ENCODE data around the gene SLC7A1. TPM values are rescaled to one million over a fixed set of nuclear protein-coding genes. Genes with fewer than 3 reads are reported as not detected.
A peak's percentile ranks its signal among the peaks of the same experiment; 100 is the strongest.

SLC7A1 gene
- total RNA-seq, 1 donor from 2014 or later: 91.5 TPM

DNA sequence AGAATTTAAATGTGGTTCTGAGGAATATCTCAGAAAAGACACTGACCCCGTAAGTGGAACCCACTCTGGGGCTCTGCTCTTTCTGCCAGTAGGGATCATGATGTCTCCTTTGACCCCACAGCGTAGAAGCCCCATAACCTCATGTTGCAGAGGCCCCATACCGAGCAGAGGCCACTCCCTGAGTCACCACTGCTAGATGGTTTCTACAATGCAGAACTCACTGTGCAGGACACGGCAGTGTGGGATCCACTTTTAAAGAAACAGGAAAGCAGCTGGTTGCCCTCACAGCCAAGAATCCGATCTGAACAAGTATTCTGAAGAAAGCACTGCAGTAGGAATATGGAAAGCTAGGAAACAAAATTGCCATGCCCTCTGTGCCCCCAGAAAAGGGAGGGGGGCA, 4.2 kb downstream of the SLC7A1 start:
- DNase-seq (ENCODE audit: low read depth): no peak
- TF ChIP-seq CTCF (IDR thresholded peaks at IDR 0.05; ENCODE audit: insufficient read depth, low read length, poor library complexity, severe bottlenecking): no peak
- H3K4me3 ChIP-seq (ENCODE audit: low read depth, low read length): no peak overlapping the region
- no peaks in the 10 kb centered on the region for H3K27me3 ChIP-seq (ENCODE audit: control insufficient read depth, insufficient read depth, low read length)
- H3K36me3 ChIP-seq (ENCODE audit: control insufficient read depth, insufficient read depth, low read length): no peaks in the 10 kb centered on the region

DNA sequence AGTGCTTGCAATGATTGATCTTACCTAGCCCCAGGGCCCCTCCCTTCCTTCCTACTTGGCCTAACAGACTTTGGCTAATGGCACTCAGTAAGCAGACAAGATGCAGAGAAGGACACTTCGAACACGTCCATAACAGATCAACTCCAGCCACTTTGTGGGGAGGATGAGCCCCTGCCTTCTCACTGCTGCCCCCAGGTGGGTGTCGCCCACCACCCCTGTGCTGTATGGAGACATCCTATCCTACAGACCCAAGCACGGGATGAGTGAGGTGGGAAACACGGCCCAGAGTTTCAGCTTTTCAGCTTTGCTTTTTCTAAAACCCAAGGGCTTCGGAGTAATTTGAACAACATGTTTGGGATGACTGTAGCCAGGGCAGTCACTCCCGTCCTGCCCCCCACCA, 5.5 kb downstream of the SLC7A1 start:
- TF ChIP-seq CTCF (IDR thresholded peaks at IDR 0.05; ENCODE audit: insufficient read depth, low read length, poor library complexity, severe bottlenecking): peak; percentile 38
- DNase-seq (ENCODE audit: low read depth): no peak
- Histone ChIP-seq H3K4me3 (ENCODE audit: low read depth, low read length) (no peak overlapping the region), H3K36me3 (ENCODE audit: control insufficient read depth, insufficient read depth, low read length) (no peaks in the 10 kb centered on the region), H3K27me3 (ENCODE audit: control insufficient read depth, insufficient read depth, low read length) (no peaks in the 10 kb centered on the region)

- no peak overlapping the region for H3K4me3 ChIP-seq (ENCODE audit: low read depth, low read length)
- no peaks in the 10 kb centered on the region for H3K36me3 ChIP-seq (ENCODE audit: control insufficient read depth, insufficient read depth, low read length)
- DNase-seq (ENCODE audit: low read depth): peak; percentile 72
- H3K27me3 ChIP-seq (ENCODE audit: control insufficient read depth, insufficient read depth, low read length): no peaks in the 10 kb centered on the region
- TF ChIP-seq CTCF (IDR thresholded peaks at IDR 0.05; ENCODE audit: insufficient read depth, low read length, poor library complexity, severe bottlenecking): no peak
These were observed 6.3 kb downstream of the SLC7A1 start for GRCh38 chr13:29589234-29589633.

- TF ChIP-seq CTCF (IDR thresholded peaks at IDR 0.05; ENCODE audit: insufficient read depth, low read length, poor library complexity, severe bottlenecking): no peak
- no peaks in the 10 kb centered on the region for H3K27me3 ChIP-seq (ENCODE audit: control insufficient read depth, insufficient read depth, low read length)
- DNase-seq (ENCODE audit: low read depth): no peak
- no peak overlapping the region for H3K4me3 ChIP-seq (ENCODE audit: low read depth, low read length)
- H3K36me3 ChIP-seq (ENCODE audit: control insufficient read depth, insufficient read depth, low read length): no peaks in the 10 kb centered on the region
These were observed 7.8 kb downstream of the SLC7A1 start for GRCh38 chr13:29587645-29588044.

- DNase-seq (ENCODE audit: low read depth): peak; percentile 76
- TF ChIP-seq CTCF (IDR thresholded peaks at IDR 0.05; ENCODE audit: insufficient read depth, low read length, poor library complexity, severe bottlenecking): no peak
- H3K4me3 ChIP-seq (ENCODE audit: low read depth, low read length): no peak overlapping the region
- no peaks in the 10 kb centered on the region for H3K27me3 ChIP-seq (ENCODE audit: control insufficient read depth, insufficient read depth, low read length)
- H3K36me3 ChIP-seq (ENCODE audit: control insufficient read depth, insufficient read depth, low read length): no peaks in the 10 kb centered on the region
These were observed 12.3 kb downstream of the SLC7A1 start for GRCh38 chr13:29583073-29583785.

DNA sequence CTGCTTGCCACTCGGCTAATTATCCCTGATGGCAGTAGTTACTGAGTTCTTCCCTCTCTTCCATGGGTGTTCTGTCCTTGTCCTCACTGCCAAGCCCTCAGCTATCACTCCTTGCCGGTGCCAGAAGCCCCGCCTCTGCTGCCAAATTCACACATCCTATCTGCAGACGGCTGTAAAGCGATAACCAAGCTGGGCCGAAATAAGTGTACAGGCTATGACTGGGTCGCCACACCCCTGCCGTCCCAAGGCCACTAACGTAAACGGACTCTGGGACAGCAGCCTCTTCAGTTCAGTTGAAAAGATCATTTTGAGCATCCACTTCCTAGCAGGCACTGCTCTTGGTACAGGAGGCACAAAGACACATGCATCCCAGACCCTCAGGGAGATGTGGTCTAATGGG, 13.3 kb downstream of the SLC7A1 start:
- no peak for DNase-seq (ENCODE audit: low read depth)
- H3K36me3 ChIP-seq (ENCODE audit: control insufficient read depth, insufficient read depth, low read length): no peaks in the 10 kb centered on the region
- H3K27me3 ChIP-seq (ENCODE audit: control insufficient read depth, insufficient read depth, low read length): no peaks in the 10 kb centered on the region
- H3K4me3 ChIP-seq (ENCODE audit: low read depth, low read length): no peak overlapping the region
- TF ChIP-seq CTCF (IDR thresholded peaks at IDR 0.05; ENCODE audit: insufficient read depth, low read length, poor library complexity, severe bottlenecking): no peak
